DOHH2 (cell line): ENCODE data around the gene HES7.
"Not testable (repeated sequence)": the region's sequence is repeated elsewhere in the genome, so short reads cannot be mapped to it uniquely, and the experiment has no call there.

Experiments
- H3F3A ChIP-seq: fragments of 200-600 bp; sonication (generic), shearing (Covaris generic); 2 replicates; pipeline ENCODE4 v1.6.0; 2016; ENCODE audit warnings: antibody characterized with exemption, mild to moderate bottlenecking; ENCODE audit not compliant: control insufficient read depth, insufficient read depth
- H3K27ac ChIP-seq: fragments of 200-600 bp; sonication (generic); 2 replicates; pipeline ENCODE4 v1.5.1; 2014; ENCODE audit warnings: low read depth, mild to moderate bottlenecking, low read length, moderate library complexity
- H3K27me3 ChIP-seq: fragments of 200-600 bp; sonication (generic); 2 replicates; pipeline ENCODE4 v1.6.1; 2014; ENCODE audit warnings: mild to moderate bottlenecking, low read length, mixed read lengths; ENCODE audit not compliant: control insufficient read depth
- H3K36me3 ChIP-seq: fragments of 200-600 bp; sonication (generic); 2 replicates; pipeline ENCODE4 v1.6.1; 2014; ENCODE audit warnings: mild to moderate bottlenecking, low read length, moderate library complexity, mixed read lengths; ENCODE audit not compliant: control insufficient read depth
- H3K4me1 ChIP-seq: fragments of 200-600 bp; sonication (generic); 2 replicates; pipeline ENCODE4 v1.6.1; 2014; ENCODE audit warnings: mild to moderate bottlenecking, low read length, mixed read lengths; ENCODE audit not compliant: control insufficient read depth
- H3K4me2 ChIP-seq: fragments of 200-600 bp; sonication (generic); 2 replicates; pipeline ENCODE4 v1.6.0; 2014; ENCODE audit warnings: mild to moderate bottlenecking, low read length, moderate library complexity
- H3K4me3 ChIP-seq: fragments of 200-600 bp; sonication (generic); 2 replicates; pipeline ENCODE4 v1.5.1; 2014; ENCODE audit warnings: mild to moderate bottlenecking, low read length, mixed read lengths
- H3K79me2 ChIP-seq: fragments of 200-600 bp; sonication (generic); 2 replicates; pipeline ENCODE4 v1.6.1; 2014; ENCODE audit warnings: mild to moderate bottlenecking, low read length, mixed read lengths; ENCODE audit not compliant: control insufficient read depth
- H3K9me2 ChIP-seq: fragments of 200-600 bp; sonication (generic); replicated peaks from 2 replicates; pipeline ENCODE4 v1.6.1; 2014; ENCODE audit warnings: mild to moderate bottlenecking, low read length, mixed read lengths; ENCODE audit not compliant: control insufficient read depth
- H3K9me3 ChIP-seq: fragments of 200-600 bp; sonication (generic); 2 replicates; pipeline ENCODE4 v1.6.1; 2014; ENCODE audit warnings: antibody characterized with exemption, low read length, mixed read lengths; ENCODE audit not compliant: control insufficient read depth, insufficient read depth
- H4K20me1 ChIP-seq: fragments of 200-600 bp; sonication (generic); 2 replicates; pipeline ENCODE4 v1.6.0; 2014; ENCODE audit warnings: low read depth, mild to moderate bottlenecking, antibody characterized with exemption, low read length, moderate library complexity; ENCODE audit not compliant: control insufficient read depth, insufficient read depth
- EZH2phosphoT487 ChIP-seq: fragments of 200-600 bp; sonication (generic); IDR thresholded peaks from 2 replicates; pipeline ENCODE4 v1.6.1; 2017; ENCODE audit warnings: borderline replicate concordance, mild to moderate bottlenecking, antibody characterized with exemption, low read length, moderate library complexity, mixed read lengths
- TF ChIP-seq, protein P1 (sequence below): fragments of 200-600 bp; sonication (generic); IDR thresholded peaks from one replicate; pipeline ENCODE4 v1.5.1; 2014; ENCODE audit warnings: antibody characterized with exemption, mild to moderate bottlenecking, low read depth, low read length; ENCODE audit not compliant: poor library complexity, severe bottlenecking

The HES7 gene

DNA sequence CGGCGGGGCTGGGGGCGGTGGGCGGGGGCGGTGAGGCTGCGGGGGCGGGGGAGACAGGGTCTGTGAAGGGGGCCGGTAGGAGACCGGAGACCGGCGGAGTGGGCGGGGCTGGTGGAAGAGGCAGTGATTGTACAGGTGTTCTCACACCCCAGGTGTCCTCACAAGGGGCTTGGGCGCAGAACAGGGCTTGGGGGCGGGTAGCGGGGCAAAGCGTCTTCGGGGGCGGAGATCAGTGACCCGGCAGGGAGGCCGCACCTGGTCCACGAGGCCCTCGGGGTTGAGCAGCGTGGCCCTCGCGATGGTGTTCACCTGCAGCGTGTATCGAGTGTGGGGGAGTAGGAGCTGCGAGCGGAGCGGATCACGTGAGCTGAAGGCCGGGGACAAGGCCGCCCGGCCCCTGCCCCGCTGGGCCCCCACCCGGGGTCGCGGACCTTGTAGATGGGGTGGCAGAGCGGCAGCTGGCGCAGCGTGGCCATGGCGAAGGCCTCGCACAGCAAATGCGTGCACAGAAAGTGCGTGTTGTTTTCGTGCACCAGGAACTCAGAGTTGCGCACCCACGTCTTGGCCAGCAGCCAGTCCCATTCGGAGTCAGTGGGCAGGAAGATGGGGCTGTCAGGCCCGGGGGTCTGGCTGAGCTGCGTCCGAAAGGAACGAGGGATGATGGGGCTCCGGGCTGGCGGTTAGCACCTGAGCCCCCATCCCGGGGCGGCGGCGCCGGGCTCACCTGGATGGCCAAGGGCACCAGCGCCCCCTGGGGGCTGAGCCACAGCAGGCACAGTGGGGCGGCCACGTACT lies 14.0 kb downstream of the HES7 start:
- no peaks in the 10 kb centered on the region; the same call in 1 of the 2 replicates for H4K20me1 ChIP-seq
- no peaks in the 10 kb centered on the region for H3K36me3 ChIP-seq
- H3K4me2 ChIP-seq, result peak overlapping the region; percentile 81
- no peaks in the 10 kb centered on the region for H3F3A ChIP-seq
- no peaks in the 10 kb centered on the region for H3K79me2 ChIP-seq
- H3K4me3 ChIP-seq, result peak overlapping the region; percentile 60
- peaks cover 43% of the 10 kb centered on the region for H3K27me3 ChIP-seq
- H3K9me2 ChIP-seq, result no peaks in the 10 kb centered on the region
- TF ChIP-seq, protein P1, sequence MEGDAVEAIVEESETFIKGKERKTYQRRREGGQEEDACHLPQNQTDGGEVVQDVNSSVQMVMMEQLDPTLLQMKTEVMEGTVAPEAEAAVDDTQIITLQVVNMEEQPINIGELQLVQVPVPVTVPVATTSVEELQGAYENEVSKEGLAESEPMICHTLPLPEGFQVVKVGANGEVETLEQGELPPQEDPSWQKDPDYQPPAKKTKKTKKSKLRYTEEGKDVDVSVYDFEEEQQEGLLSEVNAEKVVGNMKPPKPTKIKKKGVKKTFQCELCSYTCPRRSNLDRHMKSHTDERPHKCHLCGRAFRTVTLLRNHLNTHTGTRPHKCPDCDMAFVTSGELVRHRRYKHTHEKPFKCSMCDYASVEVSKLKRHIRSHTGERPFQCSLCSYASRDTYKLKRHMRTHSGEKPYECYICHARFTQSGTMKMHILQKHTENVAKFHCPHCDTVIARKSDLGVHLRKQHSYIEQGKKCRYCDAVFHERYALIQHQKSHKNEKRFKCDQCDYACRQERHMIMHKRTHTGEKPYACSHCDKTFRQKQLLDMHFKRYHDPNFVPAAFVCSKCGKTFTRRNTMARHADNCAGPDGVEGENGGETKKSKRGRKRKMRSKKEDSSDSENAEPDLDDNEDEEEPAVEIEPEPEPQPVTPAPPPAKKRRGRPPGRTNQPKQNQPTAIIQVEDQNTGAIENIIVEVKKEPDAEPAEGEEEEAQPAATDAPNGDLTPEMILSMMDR, result peak; percentile 94
- no peak for TF ChIP-seq EZH2phosphoT487
- no peaks in the 10 kb centered on the region for H3K9me3 ChIP-seq
- H3K4me1 ChIP-seq, result peaks cover 8% of the 10 kb centered on the region
- no peak overlapping the region for H3K27ac ChIP-seq

DNA sequence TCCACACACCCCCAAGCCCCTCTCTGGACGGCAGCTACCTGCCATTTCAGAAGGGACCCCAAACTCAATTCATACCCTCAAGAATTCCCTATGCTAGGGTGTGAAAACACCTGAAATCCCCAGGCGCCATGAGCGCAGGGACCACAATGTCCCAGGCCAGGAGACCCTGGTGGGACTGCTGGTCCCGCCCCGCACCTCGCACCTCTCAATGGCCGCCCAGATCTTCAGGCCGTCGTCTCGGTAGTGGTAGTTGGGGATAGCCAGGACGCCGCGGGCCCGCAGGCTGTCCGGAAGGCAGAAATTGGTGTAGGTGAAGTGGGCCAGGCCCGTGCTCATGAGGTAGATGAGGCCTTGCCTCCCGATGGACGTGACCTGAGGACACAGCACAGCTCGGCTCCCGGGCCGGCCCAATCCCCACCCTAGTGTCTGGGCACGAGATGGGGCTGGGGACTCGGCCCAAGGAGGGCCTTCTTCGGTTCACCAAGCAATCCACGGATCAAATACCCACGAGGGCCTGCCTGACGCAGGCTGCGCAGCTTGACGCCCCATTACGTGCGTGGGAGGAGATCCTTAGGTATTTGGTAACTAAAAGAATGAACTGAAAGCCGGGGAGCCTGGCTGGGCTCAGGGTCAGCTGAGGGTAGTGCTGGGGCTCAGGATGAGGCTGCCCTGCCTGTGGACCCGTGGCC lies 14.8 kb downstream of the HES7 start:
- Histone ChIP-seq H3K9me2 (no peaks in the 10 kb centered on the region), H4K20me1 (no peaks in the 10 kb centered on the region; the same call in 1 of the 2 replicates), H3F3A (no peaks in the 10 kb centered on the region), H3K79me2 (no peaks in the 10 kb centered on the region), H3K27me3 (peaks cover 36% of the 10 kb centered on the region), H3K27ac (no peak overlapping the region), H3K4me1 (peaks cover 8% of the 10 kb centered on the region), H3K9me3 (no peaks in the 10 kb centered on the region), H3K36me3 (no peaks in the 10 kb centered on the region), H3K4me2 (no peak overlapping the region), H3K4me3 (no peak overlapping the region)
- TF ChIP-seq, protein P1, result no peak
- TF ChIP-seq EZH2phosphoT487, result no peak

DNA sequence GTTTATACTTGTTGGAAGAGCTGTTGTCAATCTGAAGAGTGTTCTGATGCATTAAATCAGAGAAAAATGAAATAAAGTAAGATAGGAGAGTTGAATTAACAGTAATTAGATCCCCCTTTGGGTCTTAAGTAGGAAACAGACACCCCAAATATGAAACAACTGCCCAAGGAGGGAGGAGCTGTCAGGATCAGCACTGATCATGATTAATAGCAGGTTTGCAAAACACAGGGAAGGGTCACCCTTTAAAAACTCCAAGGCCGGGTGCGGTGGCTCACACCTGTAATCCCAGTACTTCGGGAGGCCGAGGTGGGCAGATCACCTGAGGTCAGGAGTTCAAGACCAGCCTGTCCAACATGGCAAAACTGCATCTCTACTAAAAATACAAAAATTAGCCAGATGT lies 16.9 kb downstream of the HES7 start:
- peaks cover 21% of the 10 kb centered on the region for H3K27me3 ChIP-seq
- not testable (repeated sequence) for H3K36me3 ChIP-seq

DNA sequence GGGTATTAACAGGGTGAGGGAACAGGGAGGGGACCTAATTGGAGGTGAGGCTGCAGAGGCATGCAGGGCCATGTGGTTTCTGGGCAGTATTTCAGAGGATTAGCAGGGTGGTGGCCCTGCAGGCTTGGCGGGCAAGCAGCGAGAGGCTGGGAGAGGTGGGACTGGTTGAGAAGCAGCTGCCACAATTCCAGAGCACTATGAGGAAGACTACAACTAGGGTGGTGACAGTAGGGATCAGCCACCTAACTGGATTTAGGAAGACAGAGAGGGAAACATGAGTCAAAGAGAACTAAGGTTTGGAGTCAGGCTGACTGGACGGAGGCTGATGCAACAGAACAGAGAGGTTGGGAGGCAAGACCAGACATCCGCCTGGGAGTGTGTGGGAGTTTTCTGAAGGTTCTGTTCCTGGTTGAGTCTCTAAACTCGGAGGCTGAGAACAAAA lies 17.9 kb downstream of the HES7 start:
- Histone ChIP-seq H3K79me2 (no peaks in the 10 kb centered on the region), H3K9me3 (no peaks in the 10 kb centered on the region), H3K27me3 (0 out of 2 replicates have a peak, but pooled peaks cover 13% of the 10 kb centered on the region), H3K9me2 (no peaks in the 10 kb centered on the region), H3F3A (no peaks in the 10 kb centered on the region), H4K20me1 (no peaks in the 10 kb centered on the region), H3K36me3 (no peaks in the 10 kb centered on the region), H3K4me2 (no peak overlapping the region), H3K4me1 (peaks cover 16% of the 10 kb centered on the region), H3K4me3 (no peak overlapping the region), H3K27ac (no peak overlapping the region)
- TF ChIP-seq, protein P1, result no peak
- TF ChIP-seq EZH2phosphoT487, result no peak

More for the DNA sequence above, 16.9 kb downstream of the HES7 start:
- H3K4me2 ChIP-seq, H3K27ac ChIP-seq, H3K9me3 ChIP-seq, H3K4me3 ChIP-seq, H3K4me1 ChIP-seq, H3F3A ChIP-seq, H3K79me2 ChIP-seq, H4K20me1 ChIP-seq, H3K9me2 ChIP-seq: not testable (repeated sequence)
